ENCODE measurements around the gene NEU3. TPM values are rescaled to one million over a fixed set of nuclear protein-coding genes. Genes with fewer than 3 reads are reported as not detected.
"Not testable (repeated sequence)": the region's sequence is repeated elsewhere in the genome, so short reads cannot be mapped to it uniquely, and the experiment has no call there.

Gene NEU3
- total RNA-seq, 1 experiment from 2014 or later, result 11.0 TPM

DNA sequence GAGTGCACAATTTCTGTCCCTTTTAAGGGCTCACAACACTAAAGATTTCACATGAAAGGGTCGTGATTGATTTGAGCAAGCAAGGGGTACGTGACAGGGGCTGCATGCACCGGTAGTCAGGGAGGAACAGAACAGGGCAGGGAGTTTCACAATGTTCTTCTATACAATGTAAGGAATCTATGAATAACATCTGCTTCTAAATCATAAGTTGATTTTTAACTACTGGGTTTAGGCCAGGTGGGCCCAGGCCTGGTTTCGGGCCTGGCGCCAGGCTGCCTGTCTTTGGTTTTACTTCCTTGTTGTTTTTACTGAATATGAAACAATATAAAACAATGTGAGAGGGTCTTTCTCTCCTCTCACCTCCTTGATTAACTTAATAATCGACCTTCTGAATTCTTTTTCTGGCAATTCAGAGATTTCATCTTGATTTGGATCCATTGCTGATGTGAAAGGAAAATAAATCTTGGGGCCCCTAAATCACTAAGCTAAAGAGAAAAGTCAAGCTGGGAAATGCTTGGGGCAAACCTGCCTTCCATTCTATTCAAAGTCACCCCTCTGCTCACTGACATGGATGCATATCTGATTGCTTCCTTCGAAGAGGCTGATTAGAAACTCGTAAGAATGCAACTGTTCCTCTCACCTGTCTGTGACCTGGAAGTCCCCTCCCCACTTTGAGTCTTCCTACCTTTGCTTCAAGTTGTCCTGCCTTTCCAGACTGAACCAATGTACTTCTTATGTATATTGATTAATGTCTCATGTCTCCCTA is 61.0 kb downstream of the NEU3 start:
- DNase-seq; H3K4me3 ChIP-seq (ENCODE audit: insufficient read depth, low read depth, low read length): not testable (repeated sequence)

DNA sequence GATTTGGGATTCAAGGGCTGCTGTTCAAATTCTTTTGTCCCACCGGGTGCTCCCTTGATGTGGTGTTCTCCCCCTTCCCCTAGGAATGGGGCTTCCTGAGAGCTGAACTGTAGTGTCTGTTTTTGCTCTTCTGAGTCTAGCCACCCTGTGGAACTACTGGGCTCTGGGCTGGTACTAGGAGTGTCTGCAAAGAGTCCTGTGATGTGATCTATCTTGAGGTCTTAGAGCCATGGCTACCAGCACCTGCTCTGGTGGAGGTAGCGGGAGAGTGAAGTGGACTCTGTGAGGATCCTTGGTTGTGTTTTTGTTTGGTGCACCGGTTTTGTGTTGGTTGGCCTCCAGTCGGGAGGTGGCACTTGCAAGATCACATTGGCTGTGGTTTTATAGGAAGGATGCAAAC is 61.8 kb downstream of the NEU3 start:
- Histone ChIP-seq H3K27me3 (ENCODE audit: control insufficient read depth, insufficient read depth, low read length) (no peaks in the 10 kb centered on the region), H3K36me3 (replicated peaks; ENCODE audit: control insufficient read depth, insufficient read depth, low read length) (no peaks in the 10 kb centered on the region), H3K4me3 (ENCODE audit: insufficient read depth, low read depth, low read length) (no peak overlapping the region)
- DNase-seq, result no peak

More for the DNA sequence above, 61.0 kb downstream of the NEU3 start:
- not testable (repeated sequence) for H3K27me3 ChIP-seq (ENCODE audit: control insufficient read depth, insufficient read depth, low read length); H3K36me3 ChIP-seq (replicated peaks; ENCODE audit: control insufficient read depth, insufficient read depth, low read length)

DNA sequence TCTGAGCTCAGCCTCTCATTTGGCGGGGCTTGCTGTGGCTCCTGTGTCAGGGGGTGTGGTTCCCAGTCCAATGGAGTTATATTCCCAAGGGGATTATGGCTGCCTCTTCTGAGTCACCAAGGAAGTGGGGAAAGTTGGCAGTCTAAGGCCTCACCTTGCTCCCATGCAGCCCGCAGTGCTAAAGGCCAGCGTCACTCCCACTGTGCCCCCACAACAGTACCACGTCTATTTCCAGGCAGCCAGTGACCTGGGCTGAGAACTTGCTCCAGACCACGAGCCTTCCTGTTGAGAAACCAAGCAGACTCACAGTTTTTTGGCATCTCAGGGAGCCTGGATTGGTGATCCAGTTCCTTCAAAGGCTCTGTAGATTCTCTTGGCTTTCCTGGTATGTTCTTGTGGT is 62.3 kb downstream of the NEU3 start:
- DNase-seq, result no peak
- H3K36me3 ChIP-seq (replicated peaks; ENCODE audit: control insufficient read depth, insufficient read depth, low read length), result no peaks in the 10 kb centered on the region
- H3K27me3 ChIP-seq (ENCODE audit: control insufficient read depth, insufficient read depth, low read length), result no peaks in the 10 kb centered on the region
- no peak overlapping the region for H3K4me3 ChIP-seq (ENCODE audit: insufficient read depth, low read depth, low read length)

DNA sequence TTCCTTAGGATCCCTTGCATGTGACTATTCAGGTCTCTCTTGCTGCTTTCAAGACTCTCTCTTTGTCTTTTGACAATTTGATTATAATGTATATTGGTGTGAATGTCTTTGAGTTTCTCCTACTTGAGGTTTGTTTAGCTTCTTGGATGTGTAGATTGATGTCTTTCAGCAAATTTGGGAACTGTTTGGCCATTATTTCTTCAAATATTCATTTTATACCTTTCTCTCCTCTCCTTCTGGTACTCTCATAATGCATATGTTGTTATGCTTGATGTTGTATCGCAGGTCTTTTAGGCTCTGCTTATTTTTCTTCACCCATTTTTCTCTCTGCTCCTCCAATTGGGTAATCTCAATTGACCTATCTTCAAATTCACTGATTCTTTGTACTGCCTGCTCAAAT is 63.7 kb downstream of the NEU3 start:
- no peak overlapping the region for H3K4me3 ChIP-seq (ENCODE audit: insufficient read depth, low read depth, low read length)
- H3K27me3 ChIP-seq (ENCODE audit: control insufficient read depth, insufficient read depth, low read length), result no peaks in the 10 kb centered on the region
- no peak for DNase-seq
- H3K36me3 ChIP-seq (replicated peaks; ENCODE audit: control insufficient read depth, insufficient read depth, low read length), result no peaks in the 10 kb centered on the region

DNA sequence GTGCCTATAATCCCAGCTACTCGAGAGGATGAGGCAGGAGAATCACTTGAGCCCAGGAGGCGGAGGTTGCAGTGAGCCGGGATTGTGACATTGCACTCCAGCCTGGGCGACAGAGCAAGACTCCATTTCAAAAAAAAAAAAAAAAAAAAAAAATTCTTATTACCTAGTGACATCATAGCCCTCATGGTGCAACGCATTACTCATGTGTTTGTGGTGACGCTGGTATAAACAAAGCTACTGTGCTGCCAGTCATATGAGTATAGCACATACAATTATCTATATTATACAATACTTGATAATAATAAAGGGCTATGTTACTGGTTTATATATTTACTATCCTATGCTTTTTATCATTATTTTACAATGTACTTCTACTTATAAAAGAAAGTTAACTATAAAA is 66.8 kb downstream of the NEU3 start:
- no peak for DNase-seq
- Histone ChIP-seq H3K4me3 (ENCODE audit: insufficient read depth, low read depth, low read length) (no peak overlapping the region), H3K36me3 (replicated peaks; ENCODE audit: control insufficient read depth, insufficient read depth, low read length) (no peaks in the 10 kb centered on the region), H3K27me3 (ENCODE audit: control insufficient read depth, insufficient read depth, low read length) (no peaks in the 10 kb centered on the region)

DNA sequence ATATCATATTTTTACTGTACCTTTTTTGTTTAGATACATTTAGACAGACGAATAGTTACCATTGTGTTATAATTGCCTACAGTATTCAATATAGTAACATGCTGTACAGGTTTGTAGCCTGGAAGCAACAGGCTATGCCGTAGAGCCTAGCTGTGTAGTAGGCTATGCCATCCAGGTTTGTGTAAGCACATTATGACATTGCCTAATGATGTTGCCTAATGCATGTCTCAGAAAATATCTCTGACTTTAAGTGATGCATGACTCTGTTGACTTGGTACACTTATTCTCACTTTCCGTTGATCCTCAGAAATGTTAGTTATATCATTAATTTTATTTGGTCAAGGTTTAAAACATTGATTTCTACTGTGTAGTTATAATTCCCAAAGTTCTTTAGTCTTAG is 68.1 kb downstream of the NEU3 start:
- DNase-seq, result no peak
- Histone ChIP-seq H3K27me3 (ENCODE audit: control insufficient read depth, insufficient read depth, low read length) (no peaks in the 10 kb centered on the region), H3K4me3 (ENCODE audit: insufficient read depth, low read depth, low read length) (no peak overlapping the region), H3K36me3 (replicated peaks; ENCODE audit: control insufficient read depth, insufficient read depth, low read length) (no peaks in the 10 kb centered on the region)

DNA sequence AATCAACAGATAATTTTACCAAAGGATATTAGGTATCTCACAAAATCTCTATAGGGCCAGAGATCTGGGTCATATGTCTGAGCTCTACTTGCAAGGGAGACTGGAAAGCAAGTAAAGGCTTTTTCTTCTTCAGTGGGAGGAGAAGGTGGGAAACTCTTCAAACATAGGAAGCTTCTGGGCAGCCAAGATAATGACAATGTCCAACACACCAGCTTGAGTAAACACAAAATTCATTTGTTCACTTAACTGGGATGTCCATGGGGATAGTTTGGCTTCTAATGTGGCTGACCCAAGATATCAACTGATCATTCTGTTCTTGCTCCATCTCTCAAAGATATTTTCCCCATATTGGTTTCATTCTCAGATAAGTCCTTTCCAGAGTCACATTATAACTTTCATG is 70.6 kb downstream of the NEU3 start:
- no peak overlapping the region for H3K4me3 ChIP-seq (ENCODE audit: insufficient read depth, low read depth, low read length)
- no peaks in the 10 kb centered on the region for H3K27me3 ChIP-seq (ENCODE audit: control insufficient read depth, insufficient read depth, low read length)
- DNase-seq, result no peak
- H3K36me3 ChIP-seq (replicated peaks; ENCODE audit: control insufficient read depth, insufficient read depth, low read length), result no peaks in the 10 kb centered on the region

DNA sequence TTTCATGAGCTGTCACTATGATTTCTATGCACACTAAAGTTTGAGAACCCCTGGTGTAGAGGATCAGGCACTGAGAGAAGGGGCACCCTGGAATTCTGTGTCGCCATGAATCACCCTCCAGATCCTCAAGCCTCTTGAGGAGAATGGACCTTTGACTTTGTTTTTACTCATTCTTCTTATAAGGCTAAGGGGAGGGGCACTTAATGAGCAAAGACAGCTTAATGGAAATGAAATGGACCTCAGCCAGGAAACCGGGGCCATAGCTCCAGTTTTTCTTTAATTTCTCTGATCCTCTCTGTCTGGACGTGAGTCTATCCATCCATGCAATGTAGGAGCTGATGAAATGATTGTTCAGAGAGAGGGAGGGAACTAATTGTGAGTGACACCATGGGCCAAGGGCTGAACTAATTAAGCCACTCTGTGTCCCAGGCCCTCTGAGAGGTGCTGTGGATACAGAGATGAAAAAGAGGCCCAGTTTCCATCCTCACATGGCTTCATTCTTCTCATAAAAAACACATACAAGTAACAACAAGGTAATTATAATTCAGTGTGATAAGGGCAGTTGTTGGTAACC is 75.1 kb downstream of the NEU3 start:
- peaks cover 3% of the 10 kb centered on the region; the same call in 1 of the 2 replicates for H3K27me3 ChIP-seq (ENCODE audit: control insufficient read depth, insufficient read depth, low read length)
- H3K36me3 ChIP-seq (replicated peaks; ENCODE audit: control insufficient read depth, insufficient read depth, low read length), result no peaks in the 10 kb centered on the region
- no peak for DNase-seq
- H3K4me3 ChIP-seq (ENCODE audit: insufficient read depth, low read depth, low read length), result no peak overlapping the region

DNA sequence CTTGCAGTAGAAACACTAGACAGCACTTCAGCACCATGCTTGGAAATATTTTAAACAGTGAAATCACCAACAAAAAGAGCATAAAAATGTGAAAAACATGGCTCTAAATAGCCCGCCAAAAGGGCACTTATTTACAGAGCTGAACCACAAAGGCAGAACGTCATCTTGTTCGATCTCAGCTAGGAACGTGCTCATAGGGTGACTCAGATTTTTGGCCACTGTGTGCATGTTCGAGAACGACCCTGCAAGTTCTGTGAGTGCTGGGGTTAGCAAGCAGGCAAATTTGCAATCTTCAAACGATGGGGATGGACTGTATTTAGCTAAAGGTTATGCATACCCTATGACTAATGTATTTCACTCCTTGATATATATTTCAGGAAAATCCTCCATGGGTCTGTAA is 77.3 kb downstream of the NEU3 start:
- DNase-seq, result no peak
- Histone ChIP-seq H3K36me3 (replicated peaks; ENCODE audit: control insufficient read depth, insufficient read depth, low read length) (no peaks in the 10 kb centered on the region), H3K27me3 (ENCODE audit: control insufficient read depth, insufficient read depth, low read length) (peaks cover 3% of the 10 kb centered on the region; the same call in 1 of the 2 replicates), H3K4me3 (ENCODE audit: insufficient read depth, low read depth, low read length) (no peak overlapping the region)

Other genes with a start within 250 kb of the NEU3 start
- gene RNF169, start 240.1 kb upstream of the NEU3 start, total RNA-seq (2014; rRNA removed; shearing (Covaris generic)), result 9.6 and 12.3 TPM in 2 replicates
- gene XRRA1, start 39.8 kb upstream of the NEU3 start, total RNA-seq (2014; rRNA removed; shearing (Covaris generic)), result 11.1 and 12.1 TPM in 2 replicates
- gene SPCS2, start 39.7 kb upstream of the NEU3 start, total RNA-seq (2014; rRNA removed; shearing (Covaris generic)), result 17.4 and 19.1 TPM in 2 replicates
- not detected in 2 replicates for gene OR2AT4, start 107.9 kb downstream of the NEU3 start, total RNA-seq (2014; rRNA removed; shearing (Covaris generic))
- 0.07 TPM in 1 of 2 replicates, not detected in the other for gene SLCO2B1, start 162.2 kb downstream of the NEU3 start, total RNA-seq (2014; rRNA removed; shearing (Covaris generic))